Activated CD8-positive, alpha-beta memory T cell treated with anti-CD3 and anti-CD28 coated beads for 48 hours (primary cell): ENCODE results near the gene SCNN1G.
"Not testable (repeated sequence)": the region's sequence is repeated elsewhere in the genome, so short reads cannot be mapped to it uniquely, and the experiment has no call there.

Experiments
- DNase-seq, 3 experiments: peaks; one replicate each; pipeline ENCODE4 v3.0.0-alpha.2; 2020; ENCODE audit warnings: low read depth in 2 of 3, low spot score in 2 of 3

Gene SCNN1G, protein sequence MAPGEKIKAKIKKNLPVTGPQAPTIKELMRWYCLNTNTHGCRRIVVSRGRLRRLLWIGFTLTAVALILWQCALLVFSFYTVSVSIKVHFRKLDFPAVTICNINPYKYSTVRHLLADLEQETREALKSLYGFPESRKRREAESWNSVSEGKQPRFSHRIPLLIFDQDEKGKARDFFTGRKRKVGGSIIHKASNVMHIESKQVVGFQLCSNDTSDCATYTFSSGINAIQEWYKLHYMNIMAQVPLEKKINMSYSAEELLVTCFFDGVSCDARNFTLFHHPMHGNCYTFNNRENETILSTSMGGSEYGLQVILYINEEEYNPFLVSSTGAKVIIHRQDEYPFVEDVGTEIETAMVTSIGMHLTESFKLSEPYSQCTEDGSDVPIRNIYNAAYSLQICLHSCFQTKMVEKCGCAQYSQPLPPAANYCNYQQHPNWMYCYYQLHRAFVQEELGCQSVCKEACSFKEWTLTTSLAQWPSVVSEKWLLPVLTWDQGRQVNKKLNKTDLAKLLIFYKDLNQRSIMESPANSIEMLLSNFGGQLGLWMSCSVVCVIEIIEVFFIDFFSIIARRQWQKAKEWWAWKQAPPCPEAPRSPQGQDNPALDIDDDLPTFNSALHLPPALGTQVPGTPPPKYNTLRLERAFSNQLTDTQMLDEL

DNA sequence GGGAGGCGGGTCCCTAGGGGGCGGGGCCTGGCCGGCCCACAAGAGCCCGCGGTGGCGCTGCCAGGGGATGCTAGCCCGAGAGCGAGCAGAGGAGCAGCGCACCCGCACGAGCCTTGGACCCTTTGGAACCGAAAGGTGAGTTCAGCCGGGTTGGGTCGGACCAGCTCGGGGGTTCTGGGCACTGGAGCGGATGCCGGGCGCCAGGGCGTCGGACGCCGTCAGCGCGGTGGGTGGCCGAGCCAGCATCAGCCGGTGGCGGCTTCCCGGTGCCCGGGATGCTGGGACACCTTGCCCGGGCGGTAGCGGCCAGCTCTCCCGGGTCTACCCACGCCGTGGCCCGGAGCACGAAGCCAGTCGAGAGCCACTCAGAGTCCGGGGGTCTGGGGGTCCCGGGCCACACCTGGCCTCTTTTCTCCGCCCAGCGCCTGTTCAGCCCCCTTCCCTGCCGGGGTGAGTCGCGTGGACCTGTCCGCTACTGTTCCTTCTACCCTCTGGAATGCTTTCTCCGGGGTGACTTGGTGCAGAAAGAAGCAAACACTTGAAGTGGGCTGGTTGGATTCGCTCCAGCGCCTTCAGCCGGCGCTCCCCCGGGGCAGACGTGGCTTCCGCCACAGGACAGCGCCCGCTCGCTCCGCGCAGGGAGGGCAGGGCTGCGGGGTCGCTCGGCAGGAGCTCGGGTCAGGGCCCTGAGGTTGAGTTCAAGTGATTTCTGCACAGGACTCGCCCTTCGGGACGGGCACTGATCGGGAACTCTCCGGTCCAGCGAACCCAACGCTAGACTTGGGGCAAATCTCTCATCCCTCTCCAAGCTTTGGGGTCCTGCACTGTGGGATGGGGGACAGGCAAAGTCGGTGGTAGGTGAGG lies at the start of gene SCNN1G:
TSS of gene SCNN1G (plus strand) at position 67 of the 864 bp plus-strand sequence. CDS start 3,527 bp downstream, outside the sequence.
- peak in 1 of 3 experiments; percentile 0 for DNase-seq

DNA sequence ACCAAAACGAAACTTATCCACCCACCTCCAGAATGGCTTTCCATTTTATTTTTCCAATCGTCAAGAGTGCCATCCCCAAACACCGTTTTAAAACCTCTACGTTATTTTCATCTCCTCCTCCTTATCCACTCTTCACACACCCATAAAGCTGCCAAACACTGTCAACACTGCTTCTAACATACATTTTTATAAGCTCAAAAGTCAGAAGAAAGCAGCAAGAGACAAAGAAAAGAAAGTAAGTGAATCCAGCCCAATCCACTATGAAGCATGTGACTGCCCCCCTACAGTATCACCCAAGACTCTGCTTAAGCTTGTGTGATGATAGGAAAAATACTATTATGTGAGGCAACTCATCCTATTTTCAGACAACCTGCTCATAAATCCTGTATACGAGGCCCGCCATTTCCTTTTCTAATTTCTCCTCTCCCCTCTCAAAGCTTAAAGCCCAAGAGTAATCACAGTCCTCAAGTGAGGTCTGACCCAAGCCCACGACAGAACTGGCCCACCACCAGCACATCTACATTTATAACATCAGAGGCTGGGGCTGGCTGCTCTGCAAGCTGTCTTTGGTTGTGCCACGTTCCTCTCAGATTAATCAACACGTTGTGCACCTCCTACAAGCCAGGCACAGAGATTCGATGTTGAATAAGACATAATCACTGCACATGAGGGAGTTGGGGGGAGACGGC lies 49.6 kb upstream of the SCNN1G start:
- DNase-seq = no peak

DNA sequence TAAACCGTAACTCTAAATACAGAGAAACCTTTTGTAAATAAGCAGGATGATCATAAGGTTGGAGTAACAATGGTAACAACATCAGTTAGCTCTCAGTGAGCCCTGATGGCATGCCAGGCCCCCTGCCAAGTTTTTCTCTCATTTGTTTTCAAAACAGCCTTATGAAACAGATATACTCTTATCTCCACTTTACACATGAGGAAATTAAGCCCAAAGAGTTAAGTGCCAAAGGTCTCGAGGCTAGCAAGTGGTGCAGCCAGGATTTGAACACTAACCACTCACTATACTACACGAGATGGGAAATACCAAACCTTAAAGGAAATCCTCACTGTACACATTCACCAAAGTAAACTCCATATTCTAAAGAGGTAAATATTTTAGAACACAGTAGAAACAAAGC lies 48.3 kb upstream of the SCNN1G start:
- no peak for DNase-seq

DNA sequence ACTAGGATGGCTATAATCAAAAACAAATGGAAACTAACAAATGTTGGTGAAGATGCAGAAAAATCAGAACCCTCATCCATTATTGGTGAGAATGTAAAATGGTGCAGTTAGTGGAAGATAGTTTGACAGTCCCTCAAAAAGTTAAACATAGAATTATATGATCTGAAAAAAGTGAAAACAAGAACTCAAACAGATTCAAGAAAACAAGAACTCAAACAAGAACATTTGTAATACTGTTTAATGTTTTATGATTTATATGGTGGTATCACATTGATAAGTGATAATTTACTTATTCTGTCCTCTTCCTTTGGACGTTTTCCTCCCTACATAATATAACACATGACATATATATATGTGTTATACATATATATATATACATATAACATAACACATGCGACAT lies 45.3 kb upstream of the SCNN1G start:
- no peak for DNase-seq

DNA sequence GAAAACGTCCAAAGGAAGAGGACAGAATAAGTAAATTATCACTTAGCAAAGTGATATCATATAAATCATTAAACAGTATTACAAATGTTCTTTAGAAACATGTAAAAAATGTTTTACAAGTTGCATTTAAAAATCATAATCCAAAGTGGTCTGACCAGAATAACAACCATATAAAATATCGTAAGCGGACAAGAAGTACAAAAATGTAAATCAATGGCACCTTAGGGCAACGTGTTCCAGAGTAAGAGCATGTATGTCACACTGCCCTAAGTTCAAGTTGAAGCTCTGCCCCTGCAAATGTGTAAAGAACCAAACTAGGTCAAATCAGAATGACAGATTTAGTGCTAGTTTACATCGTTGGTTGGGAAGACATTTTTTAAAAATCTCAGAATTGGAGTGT lies 44.7 kb upstream of the SCNN1G start:
- DNase-seq = no peak

DNA sequence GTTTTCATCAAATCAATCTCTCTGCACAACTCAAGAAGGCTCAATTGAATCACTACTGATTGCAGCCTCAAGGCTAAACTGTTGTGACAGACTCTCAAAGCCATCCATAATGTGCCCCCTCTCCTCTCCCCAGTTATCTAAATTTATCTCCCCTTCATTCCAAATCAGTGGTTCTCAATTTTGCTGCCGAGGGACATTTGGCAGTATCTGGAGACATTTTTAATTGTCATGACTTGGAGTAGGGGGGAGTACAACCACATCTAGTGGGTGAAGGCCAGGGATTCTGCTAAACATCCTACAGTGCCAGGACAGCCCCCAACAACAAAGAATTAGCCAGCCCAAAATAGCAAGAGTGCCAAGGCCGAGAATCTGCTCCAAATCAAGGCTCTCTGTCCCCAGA lies 42.4 kb upstream of the SCNN1G start:
- no peak for DNase-seq

DNA sequence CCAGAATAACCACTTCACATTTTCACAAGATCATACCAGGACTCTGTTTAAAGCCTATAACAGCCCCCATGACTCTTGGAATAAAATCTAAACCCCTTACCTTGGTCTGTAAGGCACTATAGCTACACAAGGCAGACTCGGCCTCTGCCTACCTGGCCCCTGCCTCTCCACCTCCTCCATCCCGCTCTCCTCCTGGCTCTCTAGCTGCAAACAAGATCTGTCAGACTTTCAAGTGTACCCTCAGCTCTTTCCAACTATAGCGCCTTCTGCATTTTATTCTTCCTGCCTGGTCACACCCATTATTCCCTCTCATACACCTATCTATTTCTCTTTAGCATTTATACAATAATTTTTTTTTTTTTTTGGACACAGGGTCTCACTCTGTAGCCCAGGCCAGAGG lies 41.5 kb upstream of the SCNN1G start:
- DNase-seq = no peak

DNA sequence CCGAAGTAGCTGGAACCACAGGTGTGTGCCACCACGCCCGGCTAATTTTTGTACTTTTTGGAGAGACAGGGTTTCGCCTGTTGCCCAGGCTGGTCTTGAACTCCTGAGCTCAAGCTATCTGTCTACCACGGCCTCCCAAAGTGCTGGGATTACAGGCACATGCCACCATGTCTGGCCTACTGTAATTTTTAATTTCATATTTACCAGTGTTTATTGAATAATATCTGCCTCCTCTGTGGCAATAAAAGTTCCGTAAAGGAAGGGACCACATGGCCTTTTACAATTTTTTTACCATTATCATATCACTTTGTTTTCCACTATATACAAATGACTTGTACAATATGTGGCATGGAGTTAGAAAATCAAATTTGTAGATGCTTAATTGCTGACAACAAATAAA lies 41.0 kb upstream of the SCNN1G start:
- no peak for DNase-seq

DNA sequence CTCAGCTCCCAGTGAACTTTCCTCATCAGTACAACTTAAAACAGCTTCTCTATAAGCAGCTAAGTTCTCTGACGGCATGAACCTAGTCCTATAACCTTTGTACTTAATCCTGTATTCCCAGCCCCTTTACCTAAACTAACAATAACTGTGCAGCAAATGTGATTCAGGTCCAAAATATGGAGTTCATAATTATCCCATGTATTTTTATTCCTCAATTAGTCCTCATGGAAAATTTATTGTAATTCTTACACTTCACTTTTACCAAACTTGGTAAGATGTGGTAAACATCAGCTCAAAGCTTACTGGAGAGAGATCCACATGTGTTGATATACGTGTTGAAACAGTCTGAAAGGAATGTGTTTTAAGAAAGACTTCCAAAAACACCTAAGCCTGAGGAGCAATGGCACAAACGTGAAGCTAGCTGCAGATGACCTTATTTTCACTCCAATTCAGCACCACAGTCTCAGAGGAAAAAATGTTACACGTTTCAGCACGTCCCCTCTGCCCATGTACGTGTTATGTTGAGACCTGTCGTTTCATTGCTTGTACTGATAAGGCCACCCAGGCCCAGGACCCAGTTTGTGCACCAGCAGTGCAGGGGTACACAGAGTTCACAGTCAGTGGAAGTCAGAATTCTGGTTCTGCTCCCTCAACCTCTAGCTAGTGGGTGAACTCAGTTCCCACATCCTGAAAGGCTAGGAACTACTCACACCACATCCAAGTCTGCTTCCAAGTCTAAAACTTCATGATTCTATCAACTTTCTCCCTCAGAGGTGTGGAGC lies 40.4 kb upstream of the SCNN1G start:
- no peak for DNase-seq

DNA sequence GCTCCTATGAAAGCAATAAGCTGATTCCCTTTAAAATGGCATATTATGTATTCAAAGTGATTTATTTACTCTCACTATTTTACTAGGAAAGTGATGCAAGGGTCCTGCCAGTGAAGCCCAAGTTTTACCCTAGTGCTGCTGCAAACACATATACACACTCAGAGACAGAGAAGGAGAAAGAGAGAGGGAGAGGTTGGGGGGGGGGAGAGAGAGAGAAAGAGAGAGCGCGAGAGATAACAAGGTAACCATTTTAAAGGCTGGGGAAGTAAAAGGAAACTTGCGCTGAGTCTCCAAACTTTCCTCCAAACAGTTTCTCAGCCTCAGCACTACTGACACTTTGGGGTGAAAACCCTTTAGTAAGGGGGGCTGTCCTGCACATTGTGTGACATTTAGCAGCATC lies 39.2 kb upstream of the SCNN1G start:
- no peak for DNase-seq

DNA sequence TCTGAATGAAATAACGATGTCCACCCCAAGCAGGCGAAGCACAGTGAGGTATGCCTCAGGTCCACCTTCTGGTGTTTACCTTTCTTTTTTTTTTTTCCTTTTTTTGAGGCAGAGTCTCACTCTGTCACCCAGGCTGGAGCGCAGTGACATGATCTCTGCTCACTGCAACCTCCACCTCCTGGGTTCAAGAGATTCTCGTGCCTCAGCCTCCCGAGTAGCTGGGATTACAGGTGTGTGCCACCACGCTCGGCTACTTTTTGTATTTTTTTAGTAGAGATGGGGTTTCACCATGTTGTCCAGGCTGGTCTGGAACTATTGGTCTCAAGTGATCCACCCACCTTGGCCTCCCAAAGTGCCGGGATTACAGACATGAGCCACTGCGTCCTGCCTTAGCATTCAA lies 38.2 kb upstream of the SCNN1G start:
- DNase-seq = not testable (repeated sequence)

DNA sequence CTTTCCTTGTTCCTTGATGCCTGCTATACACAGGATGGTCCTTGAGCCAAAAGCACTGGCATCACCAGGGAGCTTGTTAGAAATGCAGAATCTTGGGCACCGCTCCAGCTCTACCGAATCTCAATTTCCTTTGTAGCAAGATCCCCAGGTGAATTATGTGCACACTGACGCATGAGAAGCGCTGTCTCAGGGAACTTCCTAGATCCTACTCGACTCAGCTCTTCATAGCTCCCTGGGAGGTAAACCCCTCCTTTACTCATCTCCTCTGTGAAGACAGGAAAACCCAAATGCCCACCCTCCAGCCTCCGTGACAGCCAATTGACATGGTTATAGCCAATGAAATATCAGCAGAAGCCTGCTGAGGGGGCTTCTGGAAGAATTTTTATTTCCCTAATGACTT lies 37.4 kb upstream of the SCNN1G start:
- DNase-seq = no peak

DNA sequence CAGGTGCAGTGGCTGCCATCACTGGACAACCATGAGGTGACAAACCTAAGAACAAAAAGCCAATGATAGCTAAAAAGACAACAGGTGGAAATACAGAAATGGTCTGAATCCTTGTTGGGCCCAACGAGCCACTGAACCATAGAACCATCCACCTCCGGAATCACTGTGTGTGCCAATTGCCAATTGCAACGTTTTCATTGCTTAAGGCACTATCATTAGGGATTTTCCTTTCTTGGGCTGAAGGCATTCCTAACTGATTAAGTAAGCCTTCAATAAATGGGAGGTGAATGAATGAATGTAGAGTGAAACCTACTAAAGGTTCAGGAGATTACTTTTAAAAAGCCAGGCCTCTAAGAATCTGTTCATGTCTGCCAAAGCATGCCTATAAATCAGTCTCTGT lies 36.9 kb upstream of the SCNN1G start:
- no peak for DNase-seq

DNA sequence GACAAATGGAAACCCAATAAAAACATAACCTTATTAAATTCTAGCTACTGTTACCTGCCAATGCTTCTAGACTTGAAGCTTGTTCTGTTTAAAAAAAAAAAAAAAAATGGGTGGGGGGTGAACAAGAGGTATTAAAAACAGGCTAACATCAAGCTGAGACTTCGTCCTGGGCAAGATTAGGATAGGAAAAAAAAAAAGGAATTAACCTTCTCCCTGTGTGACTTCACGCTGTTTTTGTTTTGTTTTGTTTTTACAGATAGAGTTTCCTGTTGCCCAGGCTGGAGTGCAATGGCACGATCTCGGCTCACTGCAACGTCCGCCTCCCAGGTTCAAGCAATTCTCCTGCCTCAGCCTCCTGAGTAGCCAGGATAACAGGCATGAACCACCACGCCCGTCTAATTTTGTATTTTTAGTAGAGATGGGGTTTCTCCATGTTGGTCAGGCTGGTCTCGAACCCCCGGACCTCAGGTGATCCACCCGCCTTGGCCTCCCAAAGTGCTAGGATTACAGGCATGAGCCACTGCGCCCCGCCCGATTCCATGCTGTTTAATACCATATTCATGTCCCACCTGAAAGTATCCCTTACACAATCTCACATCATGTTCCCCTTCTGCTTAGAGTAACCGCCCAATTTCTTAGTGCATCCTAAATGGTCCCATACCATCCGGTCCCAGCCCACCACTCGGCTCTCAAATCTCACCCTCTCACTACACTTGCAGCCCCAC lies 35.5 kb upstream of the SCNN1G start:
- no peak for DNase-seq

DNA sequence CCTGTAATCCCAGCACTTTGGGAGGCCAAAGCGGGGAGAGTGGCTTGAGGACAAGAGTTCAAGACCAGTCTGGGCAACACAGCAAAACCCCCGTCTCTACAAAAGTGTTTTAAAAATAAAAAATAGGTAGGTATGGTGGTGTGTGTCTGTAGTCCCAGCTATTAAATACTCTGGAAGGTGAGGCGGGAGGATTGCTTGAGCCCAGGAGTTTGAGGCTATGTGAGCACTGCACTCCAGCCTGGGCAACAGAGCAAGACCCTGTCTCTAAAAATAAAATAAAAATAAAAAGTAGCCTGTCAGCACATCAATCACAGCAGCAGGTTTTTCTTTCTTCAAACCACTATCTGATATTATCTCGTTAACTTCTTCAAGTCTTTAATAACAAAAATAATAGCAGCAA lies 34.9 kb upstream of the SCNN1G start:
- no peak for DNase-seq

DNA sequence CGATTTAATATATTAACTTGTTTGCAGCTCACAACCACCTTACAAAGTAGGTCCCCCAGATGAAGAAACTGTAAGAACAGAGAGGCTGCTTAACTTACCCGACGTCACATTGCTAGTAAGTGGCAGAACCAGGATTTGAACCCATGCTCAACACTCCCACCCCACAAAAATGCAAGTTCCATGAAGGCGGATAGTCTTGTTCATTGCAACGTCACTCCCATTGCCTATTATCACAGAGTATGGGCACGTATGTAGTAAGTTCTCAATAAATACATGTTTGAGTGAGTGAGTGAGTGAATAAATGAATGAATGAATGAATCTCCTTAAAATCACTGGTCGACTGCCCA lies 34.4 kb upstream of the SCNN1G start:
- no peak for DNase-seq

DNA sequence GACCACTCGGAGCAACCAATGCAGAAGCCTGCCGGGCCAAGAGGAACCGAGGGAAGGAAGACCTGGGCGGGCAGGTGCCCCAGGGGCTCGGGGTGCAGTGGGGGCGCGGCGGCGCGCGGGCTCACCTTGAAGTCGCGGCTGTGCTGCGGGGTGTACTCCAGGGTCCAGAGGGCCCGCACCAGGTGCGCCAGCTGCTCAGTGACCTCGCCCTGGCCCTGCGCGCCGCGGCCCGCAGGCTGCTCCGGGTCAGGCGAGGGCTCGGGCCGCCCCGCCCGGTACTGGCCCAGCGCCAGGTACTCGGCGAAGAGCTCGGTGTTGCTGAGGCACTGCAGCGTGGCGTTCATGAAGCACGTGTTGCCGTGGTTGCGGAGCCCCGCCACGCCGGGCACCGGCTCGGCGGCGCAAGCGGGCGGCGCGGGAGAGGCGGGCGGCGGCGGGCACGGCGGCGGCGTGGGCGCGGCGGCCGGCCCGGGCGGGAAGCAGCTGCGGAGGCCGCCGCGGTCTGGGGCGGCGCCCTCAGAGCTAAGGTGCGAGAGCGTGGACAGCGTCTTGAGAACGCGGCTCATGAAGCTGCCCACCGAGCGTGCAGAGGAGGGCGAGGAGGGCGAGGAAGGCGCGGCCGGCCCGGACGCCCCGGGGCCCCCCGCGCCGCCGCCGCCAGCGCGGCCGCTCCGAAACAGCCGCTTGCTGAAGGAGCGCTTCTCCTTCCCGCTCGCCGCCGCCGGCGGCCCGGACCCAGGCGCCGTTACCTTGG lies 33.9 kb upstream of the SCNN1G start:
- DNase-seq = peak in 2 of 3 experiments; percentile 9 to 25

DNA sequence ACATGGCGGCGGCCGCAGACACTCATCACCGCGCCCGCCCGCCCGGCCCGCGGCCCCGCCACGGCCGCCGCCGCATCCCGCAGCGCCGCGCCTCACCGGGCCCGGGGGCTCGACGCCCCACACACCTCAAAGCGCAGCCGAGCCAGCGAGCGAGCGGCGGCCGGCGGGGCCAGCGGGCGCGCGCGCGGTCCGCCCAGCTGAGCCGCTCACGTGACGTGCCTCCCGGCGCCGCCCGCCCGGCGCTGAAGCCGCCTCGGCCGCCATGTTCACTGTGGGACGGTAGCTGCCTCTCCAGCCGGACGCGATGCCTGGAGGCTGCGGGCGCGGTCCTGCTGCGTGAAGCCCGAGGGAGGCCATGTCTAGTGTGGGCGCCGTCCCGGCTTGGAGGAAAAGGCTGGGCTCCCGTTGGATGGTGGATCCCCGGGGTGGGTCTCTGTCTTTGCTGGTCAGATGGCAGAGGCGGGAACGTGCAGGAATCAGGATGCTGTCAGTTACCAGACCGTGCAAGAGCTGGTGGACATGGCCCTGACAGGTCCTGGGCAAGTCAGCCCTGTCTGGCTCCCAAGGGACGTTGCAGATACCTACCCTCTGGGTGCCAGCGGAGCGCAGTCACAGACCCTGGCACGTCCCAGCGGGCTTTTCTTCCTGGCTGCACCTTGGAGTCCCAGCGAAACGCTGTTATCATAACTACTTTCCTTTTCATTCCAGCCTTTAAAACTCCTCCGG lies 33.1 kb upstream of the SCNN1G start, which contains the start of gene USP31:
TSS of gene USP31 (minus strand) at position 186 of the 726 bp plus-strand sequence. CDS start at position 4, 182 bp downstream.
- peak; percentile 66 to 79 (median 72) for DNase-seq
